ENCODE measurements around the gene QPRT. TPM values are rescaled to one million over a fixed set of nuclear protein-coding genes. Genes with fewer than 3 reads are reported as not detected.

Gene QPRT
- total and polyA plus RNA-seq, 2 of the 13 experiments (the other 11 are each of a cell fraction or from before 2014, with no cell fraction given), result 130 to 218 TPM

- no TSS peak for BruUV-seq (replicated peaks)
- ChIA-PET CTCF (ENCODE audit: low intra/inter-chr PET ratio, low total read pairs) (no interaction called here), POLR2A (no interaction called here)
- Histone ChIP-seq H3K4me1 (ENCODE audit: insufficient read depth, low read length) (peaks cover 40% of the 10 kb centered on the region), H3K9ac (ENCODE audit: insufficient read depth, low read depth, low read length) (no peak overlapping the region), H3K4me3 (replicated peaks in 1 of 3; ENCODE audit: insufficient read depth in 1 of 3, low read depth in 2 of 3, low read length in 3 of 3) (no peak overlapping the region), H3K27ac (ENCODE audit: extremely low read length, insufficient read depth, low read length) (no peak overlapping the region), H3K79me2 (ENCODE audit: insufficient read depth, low read length) (no peaks in the 10 kb centered on the region), H3K4me2 (ENCODE audit: low read depth, low read length) (no peak overlapping the region), H3K27me3 (ENCODE audit: control insufficient read depth in 1 of 2, insufficient read depth in 2 of 2, low read length in 2 of 2) (no peaks in the 10 kb centered on the region), H2AFZ (ENCODE audit: low read length) (no peak overlapping the region), H3K36me3 (replicated peaks in 1 of 2; ENCODE audit: control insufficient read depth in 1 of 2, insufficient read depth in 2 of 2, low read length in 2 of 2) (no peaks in the 10 kb centered on the region), H3K9me3 (ENCODE audit: low read length) (no peaks in the 10 kb centered on the region), H4K20me1 (ENCODE audit: insufficient read depth, low read length) (no peaks in the 10 kb centered on the region)
- WGBS (ENCODE audit: low lambda C conversion rate), result 24% methylated on average over 4 of the region's 4 CpGs
- in situ Hi-C loops (cut with HindIII; ENCODE audit: extremely low pct_ligation_motif_present, low pct_unique_long_range_greater_than_20kb), result no loop called here
- no peak for ATAC-seq
- FAIRE-seq, result no peak
- intact Hi-C loops (cut with micrococcal nuclease; ENCODE audit: unreplicated experiment), result no loop called here
- no peak for DNase-seq (ENCODE audit: low spot score)
- TF ChIP-seq TBL1XR1 (IDR thresholded peaks at IDR 0.05; ENCODE audit: borderline replicate concordance, low read length, partially characterized antibody) (no peak), CHCHD3 (CRISPR knock-in tag; IDR thresholded peaks at IDR 0.05) (no peak), WIZ (CRISPR knock-in tag; IDR thresholded peaks at IDR 0.05) (no peak), CENPX (CRISPR knock-in tag; IDR thresholded peaks at IDR 0.05) (no peak), ZNF777 (CRISPR knock-in tag; IDR thresholded peaks at IDR 0.05) (no peak), ZBTB21 (CRISPR knock-in tag; IDR thresholded peaks at IDR 0.05) (no peak), HOXA7 (CRISPR knock-in tag; IDR thresholded peaks at IDR 0.05) (no peak), TBX3 (IDR thresholded peaks at IDR 0.05; ENCODE audit: borderline replicate concordance) (no peak)
Observed at GRCh38 chr16:29712809-29713208, 33.8 kb downstream of the QPRT start.

GRCh38 chr16:29714396-29714795 lies 35.4 kb downstream of the QPRT start:
- no peak overlapping the region for H3K9ac ChIP-seq (ENCODE audit: insufficient read depth, low read depth, low read length)
- no peak for TF ChIP-seq ZNF260 (CRISPR knock-in tag; IDR thresholded peaks at IDR 0.05; ENCODE audit: borderline replicate concordance, low read depth)
- intact Hi-C loops (cut with micrococcal nuclease; ENCODE audit: unreplicated experiment) (no loop called here), in situ Hi-C loops (cut with HindIII; ENCODE audit: extremely low pct_ligation_motif_present, low pct_unique_long_range_greater_than_20kb) (no loop called here)
- POLR2A ChIA-PET, result no interaction called here
- no peak overlapping the region for H3K27ac ChIP-seq (ENCODE audit: extremely low read length, insufficient read depth, low read length)
- no peak overlapping the region for H3K4me2 ChIP-seq (ENCODE audit: low read depth, low read length)
- FAIRE-seq (no peak), ATAC-seq (no peak), DNase-seq (ENCODE audit: low spot score) (no peak)
- BruUV-seq (replicated peaks), result no TSS peak
- no peaks in the 10 kb centered on the region for H3K36me3 ChIP-seq (replicated peaks in 1 of 2; ENCODE audit: control insufficient read depth in 1 of 2, insufficient read depth in 2 of 2, low read length in 2 of 2)
- H3K4me3 ChIP-seq (replicated peaks in 1 of 3; ENCODE audit: insufficient read depth in 1 of 3, low read depth in 2 of 3, low read length in 3 of 3), result no peak overlapping the region
- CTCF ChIA-PET (ENCODE audit: low intra/inter-chr PET ratio, low total read pairs), result no interaction called here
- no peaks in the 10 kb centered on the region for H4K20me1 ChIP-seq (ENCODE audit: insufficient read depth, low read length)
- H3K9me3 ChIP-seq (ENCODE audit: low read length), result no peaks in the 10 kb centered on the region
- H3K27me3 ChIP-seq (ENCODE audit: control insufficient read depth in 1 of 2, insufficient read depth in 2 of 2, low read length in 2 of 2), result no peaks in the 10 kb centered on the region; a peak in 1 of 5 replicates
- WGBS (ENCODE audit: low lambda C conversion rate), result 10% methylated on average over 2 of the region's 2 CpGs
- H3K79me2 ChIP-seq (ENCODE audit: insufficient read depth, low read length), result no peaks in the 10 kb centered on the region
- no peak overlapping the region for H2AFZ ChIP-seq (ENCODE audit: low read length)
- peaks cover 40% of the 10 kb centered on the region for H3K4me1 ChIP-seq (ENCODE audit: insufficient read depth, low read length)
